ENCODE data around the gene ID3.

DNA sequence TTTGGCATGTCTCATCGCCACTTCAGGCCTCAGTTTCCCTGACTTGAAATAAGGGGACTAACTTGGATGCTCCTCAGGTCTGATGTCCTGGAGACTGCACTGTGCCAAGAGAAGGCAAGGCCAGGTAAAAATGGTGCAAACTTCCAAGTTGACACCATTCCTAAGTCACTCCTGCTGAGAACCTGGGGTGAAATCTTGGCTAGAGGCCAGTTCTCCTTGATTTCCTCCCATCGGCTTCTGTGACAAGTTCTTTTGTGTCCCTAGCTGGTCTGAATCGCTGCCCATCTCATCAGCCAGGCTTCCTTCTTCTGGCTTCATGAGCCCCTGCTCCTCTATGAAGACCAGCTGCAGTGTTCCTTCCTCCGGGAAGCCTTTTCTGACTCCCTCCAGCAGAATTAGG is 48.6 kb upstream of the ID3 start:
- TF ChIP-seq ZNF548 (tag by site-specific recombination; IDR thresholded peaks at IDR 0.05) (no peak), HOXA7 (CRISPR knock-in tag; IDR thresholded peaks at IDR 0.05; ENCODE audit: borderline replicate concordance) (no peak), ZNF324 (tag by site-specific recombination; IDR thresholded peaks at IDR 0.05) (no peak), ZNF311 (tag by site-specific recombination; IDR thresholded peaks at IDR 0.05; ENCODE audit: borderline replicate concordance) (no peak), ZNF274 (IDR thresholded peaks at IDR 0.05; ENCODE audit: low read length) (no peak), ZNF274 (tag by site-specific recombination; IDR thresholded peaks at IDR 0.05; ENCODE audit: borderline replicate concordance) (no peak), ZNF146 (tag by site-specific recombination; IDR thresholded peaks at IDR 0.05) (no peak)
- TF ChIP-seq, protein P1, sequence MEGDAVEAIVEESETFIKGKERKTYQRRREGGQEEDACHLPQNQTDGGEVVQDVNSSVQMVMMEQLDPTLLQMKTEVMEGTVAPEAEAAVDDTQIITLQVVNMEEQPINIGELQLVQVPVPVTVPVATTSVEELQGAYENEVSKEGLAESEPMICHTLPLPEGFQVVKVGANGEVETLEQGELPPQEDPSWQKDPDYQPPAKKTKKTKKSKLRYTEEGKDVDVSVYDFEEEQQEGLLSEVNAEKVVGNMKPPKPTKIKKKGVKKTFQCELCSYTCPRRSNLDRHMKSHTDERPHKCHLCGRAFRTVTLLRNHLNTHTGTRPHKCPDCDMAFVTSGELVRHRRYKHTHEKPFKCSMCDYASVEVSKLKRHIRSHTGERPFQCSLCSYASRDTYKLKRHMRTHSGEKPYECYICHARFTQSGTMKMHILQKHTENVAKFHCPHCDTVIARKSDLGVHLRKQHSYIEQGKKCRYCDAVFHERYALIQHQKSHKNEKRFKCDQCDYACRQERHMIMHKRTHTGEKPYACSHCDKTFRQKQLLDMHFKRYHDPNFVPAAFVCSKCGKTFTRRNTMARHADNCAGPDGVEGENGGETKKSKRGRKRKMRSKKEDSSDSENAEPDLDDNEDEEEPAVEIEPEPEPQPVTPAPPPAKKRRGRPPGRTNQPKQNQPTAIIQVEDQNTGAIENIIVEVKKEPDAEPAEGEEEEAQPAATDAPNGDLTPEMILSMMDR (tag by site-specific recombination; IDR thresholded peaks at IDR 0.05): no peak
- TF ChIP-seq, protein P2, sequence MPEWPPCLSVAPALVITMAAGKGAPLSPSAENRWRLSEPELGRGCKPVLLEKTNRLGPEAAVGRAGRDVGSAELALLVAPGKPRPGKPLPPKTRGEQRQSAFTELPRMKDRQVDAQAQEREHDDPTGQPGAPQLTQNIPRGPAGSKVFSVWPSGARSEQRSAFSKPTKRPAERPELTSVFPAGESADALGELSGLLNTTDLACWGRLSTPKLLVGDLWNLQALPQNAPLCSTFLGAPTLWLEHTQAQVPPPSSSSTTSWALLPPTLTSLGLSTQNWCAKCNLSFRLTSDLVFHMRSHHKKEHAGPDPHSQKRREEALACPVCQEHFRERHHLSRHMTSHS (tag by site-specific recombination; IDR thresholded peaks at IDR 0.05): no peak

All from HEK293 (cell line).